Measurements from ENCODE around the gene TRAM2.

GRCh38 chr6:52551483-52552277 is 25.2 kb downstream of the TRAM2 start:
- peak; percentile 95 for TF ChIP-seq GATA2 (IDR thresholded peaks at IDR 0.05; ENCODE audit: low read depth, low read length)
- TF ChIP-seq GATA3 (IDR thresholded peaks at IDR 0.05; ENCODE audit: low read depth, low read length): peak; percentile 67; the same call in 1 of the 2 replicates

Data from SH-SY5Y (cell line).